NB4 (cell line): ENCODE data around the gene PHLDB3.

Source experiments
- MYC ChIP-seq: IDR thresholded peaks from 2 replicates; pipeline ENCODE4 v1.6.1; 2011; ENCODE audit warnings: low read depth, low read length
- POLR2A ChIP-seq: IDR thresholded peaks from 2 replicates; pipeline ENCODE4 v1.6.1; 2011; ENCODE audit warnings: mild to moderate bottlenecking; ENCODE audit not compliant: insufficient read length; ENCODE audit errors: extremely low read depth
- TF ChIP-seq, protein P1 (sequence below): IDR thresholded peaks from one replicate; pipeline ENCODE4 v1.5.1; 2012; ENCODE audit warnings: low read depth, low read length
- TF ChIP-seq, protein P2 (sequence below): IDR thresholded peaks from 2 replicates; pipeline ENCODE4 v1.6.1; 2011; ENCODE audit warnings: low read depth, low read length

DNA sequence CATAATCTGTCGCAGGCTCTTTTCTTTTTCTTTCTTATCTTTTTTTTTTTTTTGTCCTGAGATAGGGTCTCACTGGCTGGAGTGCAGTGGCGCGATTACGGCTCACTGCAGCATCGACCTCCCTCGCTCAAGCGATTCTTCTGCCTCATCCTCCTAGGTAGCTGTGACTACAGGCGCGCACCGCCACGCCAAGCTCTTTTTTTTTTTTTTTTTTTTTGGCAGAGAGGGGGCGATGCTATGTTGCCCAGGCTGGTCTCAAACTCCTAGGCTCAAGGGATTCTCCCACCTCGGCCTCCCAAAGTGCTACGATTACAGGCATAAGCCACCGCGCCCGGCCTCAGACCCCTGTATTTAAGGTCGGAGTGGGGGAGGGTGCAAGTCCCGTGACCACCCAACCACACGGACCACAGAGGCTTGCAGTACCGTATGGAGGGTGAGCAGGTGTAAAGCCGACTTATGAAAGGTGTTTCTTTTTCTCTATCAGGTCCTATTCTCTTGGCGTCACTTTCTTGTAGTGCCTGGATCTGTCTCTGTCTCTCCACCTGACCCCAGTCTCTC is 2.0 kb downstream of the PHLDB3 start:
- TF ChIP-seq, protein P1, sequence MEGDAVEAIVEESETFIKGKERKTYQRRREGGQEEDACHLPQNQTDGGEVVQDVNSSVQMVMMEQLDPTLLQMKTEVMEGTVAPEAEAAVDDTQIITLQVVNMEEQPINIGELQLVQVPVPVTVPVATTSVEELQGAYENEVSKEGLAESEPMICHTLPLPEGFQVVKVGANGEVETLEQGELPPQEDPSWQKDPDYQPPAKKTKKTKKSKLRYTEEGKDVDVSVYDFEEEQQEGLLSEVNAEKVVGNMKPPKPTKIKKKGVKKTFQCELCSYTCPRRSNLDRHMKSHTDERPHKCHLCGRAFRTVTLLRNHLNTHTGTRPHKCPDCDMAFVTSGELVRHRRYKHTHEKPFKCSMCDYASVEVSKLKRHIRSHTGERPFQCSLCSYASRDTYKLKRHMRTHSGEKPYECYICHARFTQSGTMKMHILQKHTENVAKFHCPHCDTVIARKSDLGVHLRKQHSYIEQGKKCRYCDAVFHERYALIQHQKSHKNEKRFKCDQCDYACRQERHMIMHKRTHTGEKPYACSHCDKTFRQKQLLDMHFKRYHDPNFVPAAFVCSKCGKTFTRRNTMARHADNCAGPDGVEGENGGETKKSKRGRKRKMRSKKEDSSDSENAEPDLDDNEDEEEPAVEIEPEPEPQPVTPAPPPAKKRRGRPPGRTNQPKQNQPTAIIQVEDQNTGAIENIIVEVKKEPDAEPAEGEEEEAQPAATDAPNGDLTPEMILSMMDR, result no peak
- TF ChIP-seq, protein P2, sequence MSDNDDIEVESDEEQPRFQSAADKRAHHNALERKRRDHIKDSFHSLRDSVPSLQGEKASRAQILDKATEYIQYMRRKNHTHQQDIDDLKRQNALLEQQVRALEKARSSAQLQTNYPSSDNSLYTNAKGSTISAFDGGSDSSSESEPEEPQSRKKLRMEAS, result no peak
- no peak for TF ChIP-seq POLR2A
- no peak for TF ChIP-seq MYC
